Hematopoietic multipotent progenitor cell treated with erythropoietin and hydrocortisone succinate and interleukin-3 and kit ligand, for 8 days (in vitro differentiated cells): ENCODE measurements around the gene LCN10.
"Not testable (repeated sequence)": the region's sequence is repeated elsewhere in the genome, so short reads cannot be mapped to it uniquely, and the experiment has no call there.

Experiments
- DNase-seq: peaks from one replicate; pipeline ENCODE4 v3.0.0-alpha.2; 2015

Gene LCN10

DNA sequence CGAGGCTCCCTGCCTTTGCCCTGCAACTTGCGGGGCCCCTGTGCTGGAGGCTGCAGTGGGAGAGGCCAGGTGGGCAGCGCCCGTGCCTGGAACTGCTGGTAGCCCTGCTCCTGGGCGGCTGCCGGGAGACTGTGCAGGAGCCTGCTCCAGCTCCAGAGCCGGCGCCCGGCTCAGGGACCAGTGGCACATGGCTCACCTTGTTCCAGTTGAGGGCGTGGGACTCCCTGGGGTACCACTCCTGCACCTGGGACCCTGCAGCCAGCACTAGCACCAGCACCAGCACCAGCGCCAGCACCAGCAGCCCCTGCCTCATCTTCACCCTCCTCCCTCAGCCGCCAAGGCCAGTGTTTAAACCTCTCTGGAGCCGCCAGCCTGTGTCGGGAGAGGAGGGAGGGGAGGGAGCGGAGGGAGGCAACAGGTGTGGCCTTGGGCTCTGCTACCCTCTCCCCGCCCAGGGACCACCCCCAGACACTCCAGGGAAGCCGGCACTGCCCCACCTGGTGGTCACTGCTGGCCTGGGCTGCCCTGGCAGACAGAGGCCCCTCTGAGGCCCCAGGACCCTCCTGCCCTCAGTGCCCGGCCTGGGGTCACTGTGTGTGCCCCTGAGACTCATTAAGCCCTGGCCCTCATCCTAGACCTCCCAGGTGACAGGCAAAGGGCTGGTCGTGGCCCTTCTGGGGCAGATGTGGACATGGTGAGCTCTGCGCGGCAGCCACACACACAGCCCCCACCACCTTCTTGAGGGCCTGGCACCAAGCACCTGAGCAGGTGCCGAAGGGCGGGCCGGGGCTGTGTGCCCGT is at the start of gene LCN10:
Gene LCN10, minus strand, starts transcription at position 350 of the 801 bp plus-strand sequence. Its CDS starts 37 bp downstream, at position 313.
- no peak for DNase-seq

DNA sequence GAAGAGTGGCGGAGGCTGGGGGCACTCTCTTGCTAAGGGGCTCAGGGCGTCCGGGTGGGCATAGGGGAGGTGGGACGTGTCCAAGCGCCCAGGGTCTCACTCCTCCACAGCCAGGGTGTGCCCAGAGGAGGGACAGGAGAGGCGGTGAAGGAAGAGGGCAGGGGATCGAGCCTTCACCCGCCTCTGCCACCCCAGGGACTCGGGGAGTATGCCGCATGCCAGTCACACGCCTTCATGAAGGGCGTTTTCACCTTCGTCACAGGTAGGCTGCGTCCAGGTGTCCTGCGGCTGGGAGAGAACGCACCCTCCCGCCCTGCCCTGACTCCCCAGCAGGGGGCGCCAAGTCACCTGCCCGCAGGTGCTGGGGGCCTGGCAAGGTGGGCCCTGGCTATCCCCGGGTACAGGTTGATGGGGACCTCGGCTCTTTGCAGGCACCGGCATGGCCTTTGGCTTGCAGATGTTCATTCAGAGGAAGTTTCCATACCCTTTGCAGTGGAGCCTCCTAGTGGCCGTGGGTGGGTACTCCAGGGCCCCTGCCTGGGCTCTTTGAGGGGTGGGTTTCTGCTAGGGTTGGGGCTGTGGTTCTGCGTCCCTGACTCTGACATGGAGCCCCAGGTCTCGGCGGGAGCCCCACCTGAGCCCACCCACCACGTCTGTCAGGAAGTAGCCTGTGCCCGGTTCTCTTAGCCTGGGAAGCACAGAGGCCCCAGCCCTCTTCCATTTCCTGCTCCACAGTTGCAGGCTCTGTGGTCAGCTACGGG is 49.0 kb upstream of the LCN10 start:
- DNase-seq, result peak; percentile 69

DNA sequence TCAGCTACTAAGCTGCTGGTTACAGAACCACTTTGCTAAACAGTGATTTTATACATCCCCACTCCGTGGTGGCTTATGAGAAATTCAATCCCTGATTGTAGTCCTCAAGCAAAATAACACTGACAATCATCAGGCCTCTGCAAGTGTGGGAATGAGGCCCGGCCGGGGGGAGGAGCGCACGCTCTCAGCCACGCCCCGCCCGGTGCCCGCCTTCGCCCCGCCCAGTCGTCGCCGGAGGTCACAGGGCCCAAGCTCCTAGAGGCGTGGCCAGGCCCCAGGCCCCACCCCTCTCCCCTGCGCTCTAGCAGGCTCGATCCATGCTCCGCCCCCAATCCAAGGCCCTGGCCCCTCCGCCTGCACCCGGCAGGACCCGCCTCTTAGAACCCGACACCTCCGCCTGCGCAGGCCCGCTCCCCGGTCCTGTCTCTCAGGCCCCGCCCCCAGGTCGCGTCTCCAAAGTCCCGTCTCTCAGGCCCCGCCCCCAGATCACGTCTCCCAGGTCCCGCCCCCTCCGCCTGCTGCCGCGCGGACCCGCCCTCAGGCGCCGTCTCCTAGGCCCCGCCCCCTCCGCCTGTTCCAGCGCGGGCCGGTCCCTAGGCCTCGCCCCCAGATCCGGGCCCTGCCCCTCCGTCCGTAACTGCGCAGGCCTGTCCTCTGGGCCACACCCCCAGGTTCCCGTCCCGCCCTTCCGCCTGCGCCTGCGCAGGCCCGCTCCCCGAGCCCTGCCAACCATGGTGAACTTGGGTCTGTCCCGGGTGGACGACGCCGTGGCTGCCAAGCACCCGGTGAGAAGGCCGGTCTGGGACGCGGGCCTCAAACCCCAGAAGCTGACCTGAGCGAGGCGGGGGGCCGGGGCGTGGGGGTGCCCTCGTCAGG is 48.1 kb upstream of the LCN10 start, which contains the start of gene TMEM141:
Gene TMEM141, plus strand, starts transcription at position 705 of the 876 bp plus-strand sequence. Its CDS starts 27 bp downstream, at position 732.
- peak; percentile 99 for DNase-seq

DNA sequence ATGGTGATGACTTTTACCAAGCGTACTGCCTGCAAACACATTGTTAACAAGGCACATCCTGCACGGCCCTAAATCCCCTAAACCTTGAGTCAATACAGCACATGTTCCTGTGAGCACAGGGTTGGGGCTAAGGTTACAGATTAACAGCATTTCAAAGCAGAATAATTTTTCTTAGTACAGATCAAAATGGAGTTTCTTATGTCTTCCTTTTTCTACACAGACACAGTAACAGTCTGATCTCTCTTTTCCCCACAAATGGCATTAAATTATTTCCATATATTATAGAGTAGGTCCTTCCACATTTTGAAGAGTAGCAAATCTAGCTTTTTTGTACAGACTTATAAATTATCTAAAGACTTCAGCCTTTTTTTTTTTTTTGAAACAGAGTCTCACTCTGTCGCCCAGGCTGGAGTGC is 46.8 kb upstream of the LCN10 start:
- DNase-seq, result peak; percentile 46

DNA sequence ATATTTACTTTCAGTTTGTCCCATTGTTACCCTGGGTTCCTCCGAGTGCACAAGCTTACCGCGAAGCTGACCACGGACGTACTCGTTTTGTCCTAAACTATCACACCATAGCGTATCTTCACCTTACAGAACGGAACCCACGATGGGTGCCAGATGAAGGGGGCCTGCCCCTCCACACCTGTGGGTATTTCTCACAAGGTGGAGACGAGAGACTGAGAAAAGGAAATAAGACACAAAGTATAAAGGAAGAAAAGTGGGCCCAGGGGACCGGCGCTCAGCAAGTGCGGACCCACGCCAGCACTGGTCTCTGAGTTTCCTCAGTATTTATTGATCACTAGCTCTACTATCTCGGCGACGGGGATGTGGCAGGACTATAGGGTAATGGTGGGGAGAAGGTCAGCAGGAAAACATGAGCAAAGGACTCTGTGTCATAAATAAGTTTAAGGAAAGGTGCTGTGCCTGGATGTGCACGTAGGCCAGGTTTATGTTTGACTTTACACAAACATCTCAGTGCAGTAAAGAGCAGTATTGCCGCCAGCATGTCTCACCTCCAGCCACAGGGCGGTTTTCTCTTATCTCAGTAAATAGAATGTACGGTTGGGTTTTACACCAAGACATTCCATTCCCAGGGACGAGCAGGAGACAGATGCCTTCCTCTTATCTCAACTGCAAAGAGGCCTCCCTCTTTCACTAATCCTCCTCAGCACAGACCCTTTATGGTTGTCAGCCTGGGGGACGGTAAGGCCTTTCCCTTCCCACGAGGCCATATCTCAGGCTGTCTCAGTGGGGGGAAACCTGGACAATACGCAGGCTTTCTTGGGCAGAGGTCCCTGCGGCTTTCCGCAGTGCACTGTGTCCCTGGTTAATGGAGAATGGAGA is 46.1 kb upstream of the LCN10 start:
- DNase-seq, result peak; percentile 80

DNA sequence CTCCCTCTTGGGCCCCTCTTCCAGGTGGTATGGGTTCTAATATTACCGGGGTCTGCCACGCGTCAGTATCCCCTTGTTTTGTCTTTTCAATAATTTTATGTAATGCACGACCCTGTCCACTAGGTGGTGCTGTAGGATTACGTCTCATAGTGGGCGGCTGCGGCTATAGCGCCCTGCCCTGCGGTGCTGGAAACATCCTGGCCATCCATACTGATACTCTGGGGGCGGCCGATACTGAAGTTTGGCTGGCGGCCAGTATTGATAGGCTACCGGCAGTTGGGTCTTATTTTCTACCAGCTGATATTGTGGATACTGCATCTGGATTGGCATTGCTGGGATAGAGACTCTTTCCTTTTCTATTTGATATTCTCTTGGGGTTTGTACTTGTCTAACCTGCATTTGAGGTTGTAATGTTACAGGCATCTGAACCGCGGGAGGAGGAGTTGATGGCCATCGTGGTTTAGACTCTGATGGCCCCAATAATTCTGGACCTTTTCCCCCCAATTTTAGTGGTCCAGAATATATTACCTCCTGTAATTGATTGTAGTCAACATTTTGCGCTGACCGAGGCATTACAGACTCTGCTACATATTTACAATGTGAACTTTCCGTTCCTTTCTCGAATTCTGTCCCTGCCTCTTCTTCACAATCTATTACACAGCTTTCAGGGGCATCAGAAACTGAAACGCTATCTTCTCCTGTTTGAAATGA is 45.1 kb upstream of the LCN10 start:
- DNase-seq, result peak; percentile 92

DNA sequence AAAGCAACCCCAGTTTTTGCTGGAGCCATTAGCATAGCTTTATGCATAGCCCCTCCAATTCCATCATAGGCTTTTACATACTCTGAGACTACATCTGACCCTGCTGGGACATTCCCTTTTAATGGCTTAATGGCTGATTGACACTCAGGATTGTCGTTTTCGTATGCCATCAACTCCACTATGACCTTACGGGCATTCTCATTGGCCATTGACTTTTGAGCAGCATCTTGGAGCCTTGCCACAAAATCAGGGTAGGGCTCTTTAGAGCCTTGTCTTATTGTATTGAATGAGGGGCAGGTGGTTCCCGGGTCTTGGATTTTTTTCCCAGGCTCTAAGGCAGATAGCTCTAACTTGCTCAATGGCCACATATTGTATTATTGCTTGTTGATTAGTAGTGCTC is 44.2 kb upstream of the LCN10 start:
- not testable (repeated sequence) for DNase-seq

DNA sequence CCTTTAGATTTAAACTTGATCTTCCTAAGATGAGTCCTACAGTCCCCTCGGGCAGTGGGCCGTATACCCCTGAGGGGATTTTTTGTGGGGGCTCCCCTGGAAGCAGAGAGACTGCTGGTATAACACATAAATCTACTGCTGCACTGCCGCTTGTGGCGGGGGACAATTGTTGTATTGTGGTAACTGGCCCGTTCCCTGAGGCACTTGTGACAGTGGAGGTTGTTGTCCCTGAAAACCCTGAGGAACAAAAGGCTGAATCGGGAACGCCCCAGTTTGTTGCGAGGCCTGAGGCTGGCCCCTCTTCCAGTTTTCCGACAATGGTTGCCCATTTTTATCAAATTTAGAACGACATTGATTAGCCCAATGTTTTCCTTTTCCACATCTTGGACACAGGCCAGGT is 43.7 kb upstream of the LCN10 start:
- no peak for DNase-seq

DNA sequence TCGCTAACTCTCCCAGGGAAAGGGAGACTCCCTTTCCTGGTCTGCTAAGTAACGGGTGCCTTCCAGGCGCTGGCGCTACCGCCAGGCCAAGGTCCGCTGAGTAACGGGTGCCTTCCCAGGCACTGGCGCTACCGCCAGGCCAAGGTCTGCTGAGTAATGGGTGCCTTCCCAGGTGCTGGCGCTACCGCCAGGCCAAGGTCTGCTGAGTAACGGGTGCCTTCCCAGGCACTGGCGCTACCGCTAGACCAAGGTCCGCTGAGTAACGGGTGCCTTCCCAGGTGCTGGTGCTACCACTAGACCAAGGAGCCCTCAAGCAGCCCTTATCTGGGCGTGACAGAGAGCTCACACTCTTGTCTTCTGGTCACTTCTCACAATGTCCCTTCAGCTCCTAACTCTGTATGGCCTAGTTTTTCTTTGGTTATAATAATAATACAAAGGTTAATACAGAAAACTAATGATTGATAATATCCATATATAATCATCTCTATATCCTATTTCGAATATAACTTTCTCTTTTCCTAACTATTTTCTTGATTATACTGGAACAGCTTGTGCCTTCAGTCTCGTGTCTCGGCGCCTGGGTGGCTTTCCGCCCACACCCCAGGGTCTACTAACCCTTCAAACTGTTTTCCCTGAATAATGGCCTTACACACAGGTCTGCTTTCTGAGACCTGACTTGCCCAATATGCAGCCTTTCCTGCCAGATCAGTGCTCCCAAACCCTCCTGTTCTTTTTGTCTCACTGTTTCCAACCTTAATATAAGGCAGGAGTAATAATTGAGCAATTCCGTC is 43.0 kb upstream of the LCN10 start:
- peak; percentile 57 for DNase-seq

DNA sequence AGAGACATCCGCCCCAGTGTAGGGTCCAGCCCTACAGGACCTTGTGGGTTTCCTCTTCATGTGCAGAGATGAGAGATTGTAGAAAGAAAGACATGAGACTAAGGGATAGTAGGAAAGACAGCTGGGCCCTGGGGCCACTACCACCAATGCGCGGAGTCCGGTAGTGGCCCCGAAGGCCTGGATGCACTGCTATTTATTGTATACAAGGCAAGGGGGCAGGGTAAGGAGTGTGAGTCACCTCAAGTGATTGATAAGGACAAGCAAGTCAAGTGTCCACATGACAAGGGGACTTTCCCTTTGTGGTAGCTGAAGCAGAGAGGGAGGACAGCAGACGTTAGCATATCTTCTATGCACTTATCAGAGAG is 42.2 kb upstream of the LCN10 start:
- DNase-seq, result peak; percentile 91

DNA sequence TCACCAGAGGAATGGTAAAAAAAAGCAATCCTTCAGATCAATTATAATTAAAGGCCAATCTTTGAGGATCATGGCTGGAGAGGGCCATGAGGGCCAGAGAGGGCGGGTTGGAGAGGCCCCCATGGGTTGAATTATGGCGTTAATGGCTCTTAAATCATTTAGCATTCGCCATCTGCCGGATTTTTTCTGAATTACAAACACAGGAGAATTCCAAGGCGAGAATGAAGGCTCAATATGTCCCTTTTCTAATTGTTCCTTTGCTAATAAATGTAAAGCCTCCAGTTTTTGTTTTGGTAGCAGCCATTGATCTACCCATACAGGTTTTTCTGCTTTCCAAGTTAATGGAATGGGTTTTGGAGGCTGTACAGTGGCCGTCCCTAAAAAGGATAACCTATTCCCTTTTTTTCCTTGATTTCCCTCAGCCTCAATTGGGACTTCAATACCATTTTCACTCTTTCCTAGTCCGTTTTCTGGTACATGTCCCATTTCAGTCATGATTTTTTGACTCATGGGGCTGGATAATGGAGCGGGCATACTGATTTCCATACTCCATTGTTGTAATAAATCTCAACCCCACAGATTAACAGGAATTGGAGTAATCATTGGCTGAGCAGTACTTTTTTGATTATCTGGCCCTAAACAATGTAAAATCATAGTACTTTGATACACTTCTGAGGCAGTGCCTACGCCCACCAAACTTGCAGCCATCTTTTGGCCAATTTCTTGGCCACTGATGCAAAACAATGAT is 41.7 kb upstream of the LCN10 start:
- peak; percentile 75 for DNase-seq

DNA sequence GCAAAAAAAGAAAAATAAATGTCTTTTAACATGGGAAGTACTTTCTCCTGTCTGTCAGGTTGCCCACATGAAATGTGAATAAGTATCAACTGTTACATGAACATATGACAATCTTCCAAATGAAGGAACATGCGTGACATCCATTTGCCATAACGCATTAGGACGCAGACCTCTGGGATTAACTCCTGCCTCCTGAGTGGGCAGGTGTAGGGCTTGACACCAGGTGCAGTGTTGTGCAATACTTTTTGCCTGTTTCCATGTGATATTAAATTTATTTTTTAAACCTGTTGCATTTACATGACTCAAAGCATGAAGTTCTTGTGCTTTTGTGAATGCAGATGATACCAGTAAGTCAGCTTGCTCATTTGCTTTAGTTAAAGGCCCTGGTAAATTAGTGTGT is 39.7 kb upstream of the LCN10 start:
- DNase-seq, result no peak

DNA sequence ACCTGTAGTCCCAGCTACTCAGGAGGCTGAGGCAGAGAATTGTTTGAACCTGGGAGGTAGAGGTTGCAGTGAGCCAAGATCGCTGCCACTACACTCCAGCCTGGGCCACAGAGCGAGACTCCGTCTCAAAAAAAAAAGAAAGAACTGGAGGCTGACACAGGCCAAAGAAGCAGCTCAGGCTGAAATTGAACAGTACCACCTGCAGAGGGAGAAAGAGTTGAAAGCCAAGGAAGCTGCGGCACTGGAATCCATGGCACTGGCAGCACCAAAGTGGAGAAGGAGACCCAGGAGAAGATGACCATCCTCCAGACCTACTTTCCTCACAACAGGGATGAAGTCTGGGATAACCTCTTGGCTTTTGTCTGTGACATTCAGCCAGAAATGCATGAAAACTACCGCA is 37.1 kb upstream of the LCN10 start:
- DNase-seq, result no peak

DNA sequence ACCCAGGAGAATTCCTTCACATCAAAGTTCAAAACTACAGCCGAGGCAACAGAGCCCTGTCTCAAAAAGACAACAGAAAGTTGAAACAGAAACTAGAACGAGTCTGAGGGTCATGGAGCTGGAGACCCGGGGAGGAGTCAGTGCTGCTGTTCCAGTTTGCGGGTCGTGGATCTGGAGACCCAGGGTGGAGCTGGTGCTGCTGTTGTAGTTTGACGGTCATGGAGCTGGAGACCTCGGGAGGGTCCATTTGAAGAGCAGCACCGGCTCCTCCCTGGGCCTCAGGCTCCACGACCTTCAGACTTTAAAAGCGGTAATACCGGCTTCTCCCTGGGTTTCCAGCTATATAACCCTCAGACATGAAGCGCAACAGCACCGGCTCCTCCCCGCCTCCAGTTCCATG is 34.6 kb upstream of the LCN10 start:
- no peak for DNase-seq

DNA sequence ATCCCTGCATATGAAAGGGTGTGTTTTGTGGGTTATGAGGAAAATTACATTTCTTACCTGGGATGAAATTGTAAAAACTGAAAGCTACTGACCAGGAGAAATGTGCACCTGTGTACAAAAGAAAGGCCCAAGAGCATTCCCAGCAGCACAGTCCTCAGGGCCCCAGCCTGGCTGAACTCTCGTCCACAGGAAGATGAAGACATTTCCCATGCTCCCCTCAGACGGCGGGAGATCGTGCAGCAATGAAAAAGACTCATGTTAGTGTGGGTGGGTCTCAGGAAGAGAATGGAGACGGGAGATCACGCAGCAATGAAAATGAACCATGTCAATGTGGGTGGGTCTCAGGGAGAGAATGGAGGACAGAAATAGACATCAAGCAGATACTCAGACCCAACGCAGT is 34.2 kb upstream of the LCN10 start:
- DNase-seq, result no peak

DNA sequence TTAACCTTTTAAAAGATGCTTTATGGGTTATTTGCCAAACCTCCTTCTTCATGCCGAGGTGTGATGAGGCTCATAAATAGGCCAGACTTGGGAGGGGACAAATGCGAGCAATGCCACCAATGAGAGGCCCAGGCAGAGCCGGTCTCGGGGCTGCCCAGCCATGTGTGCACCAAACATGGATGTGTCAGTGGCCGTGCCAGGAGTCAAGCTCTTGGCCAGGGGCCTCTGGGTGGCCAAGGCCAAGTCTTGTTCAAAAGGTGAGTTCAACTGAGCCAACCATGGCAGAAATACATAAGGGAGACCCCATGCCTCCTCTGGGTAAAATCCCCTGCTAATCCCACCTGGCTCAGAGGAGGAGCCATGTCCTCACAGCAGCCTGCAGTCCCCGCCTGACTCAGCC is 32.5 kb upstream of the LCN10 start:
- no peak for DNase-seq

DNA sequence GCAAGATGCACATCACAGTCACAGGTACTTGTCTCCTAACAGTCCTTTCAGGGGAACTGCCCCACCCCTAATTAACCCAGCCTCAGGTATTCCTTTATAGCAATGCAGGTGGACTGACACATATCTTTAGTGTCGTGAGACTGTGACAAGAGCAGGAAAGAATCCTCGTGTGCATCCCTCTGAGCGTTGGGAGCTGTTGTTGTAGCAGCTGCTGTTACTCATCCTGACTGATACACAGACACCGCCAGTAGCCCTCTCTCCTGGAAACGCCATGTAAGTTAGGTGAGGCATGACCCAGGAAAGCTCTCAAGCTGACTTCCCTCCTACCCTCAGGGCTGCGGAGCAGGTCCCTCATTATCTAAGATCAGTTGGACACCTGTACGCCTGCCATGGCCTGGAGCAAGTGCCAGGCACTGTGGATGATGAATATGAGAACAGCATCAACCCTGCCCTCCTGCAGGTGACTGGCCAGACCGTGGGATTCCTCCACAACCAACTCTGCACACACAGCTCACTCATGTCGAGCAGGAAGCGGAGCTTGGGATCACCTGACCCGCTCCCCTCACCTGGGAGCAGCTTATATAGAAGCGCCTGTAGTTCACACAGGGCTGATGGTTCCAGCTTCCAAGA is 31.8 kb upstream of the LCN10 start:
- DNase-seq, result no peak

DNA sequence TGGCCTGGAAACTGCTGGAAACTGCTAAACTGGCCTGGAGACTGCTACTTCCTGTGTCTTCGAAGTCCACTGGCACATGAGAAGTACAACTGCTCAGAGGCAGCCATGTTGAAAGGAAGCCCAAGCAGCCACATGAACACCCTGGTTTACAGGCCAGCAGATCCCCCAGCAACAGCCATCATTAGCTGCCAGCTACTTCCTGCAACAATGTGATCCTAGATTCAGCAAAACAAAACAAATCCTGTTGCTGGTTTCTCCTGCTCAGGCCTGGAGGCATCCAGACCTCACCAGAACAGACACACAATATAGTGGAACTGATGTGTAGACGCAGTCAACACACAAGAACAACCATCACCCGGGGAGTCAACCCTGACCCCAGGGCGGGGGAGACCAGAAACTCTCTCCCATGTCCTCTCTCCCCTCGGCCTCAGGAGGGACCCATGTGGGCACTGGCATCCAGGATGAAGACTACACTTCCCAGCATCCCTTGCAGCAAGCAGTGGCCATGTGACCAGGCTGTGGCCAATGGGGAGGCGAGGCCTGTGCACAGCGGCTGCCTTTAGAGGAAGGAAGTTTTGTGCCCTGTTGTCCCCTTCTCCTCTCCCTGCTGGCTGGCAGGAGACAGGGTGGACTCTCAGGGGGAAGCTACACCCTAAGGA is 30.8 kb upstream of the LCN10 start:
- peak; percentile 70 for DNase-seq

DNA sequence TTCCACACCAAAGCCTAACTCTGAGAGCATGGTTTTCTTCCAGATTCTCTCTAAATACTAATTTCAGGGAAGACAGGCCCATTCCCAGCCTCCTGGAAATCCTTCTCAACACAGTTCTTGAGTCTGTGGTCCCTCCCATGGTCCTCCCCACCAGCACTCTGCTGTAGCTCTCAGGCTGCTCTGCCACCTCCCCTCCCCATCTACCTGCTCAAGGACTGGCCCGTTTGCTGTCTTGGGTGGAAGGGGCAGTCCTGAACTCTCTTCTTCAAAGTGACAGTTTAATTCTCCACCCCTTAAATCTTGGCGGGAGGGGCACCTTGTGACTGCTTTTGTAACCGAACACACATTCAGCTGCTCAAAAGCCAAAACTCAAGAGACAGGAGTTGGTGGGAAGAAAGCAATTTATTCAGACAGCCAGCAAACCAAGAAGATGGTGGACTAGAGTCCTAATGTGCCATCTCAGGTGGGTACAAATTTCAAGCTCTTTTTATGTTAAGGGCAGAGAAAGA is 29.2 kb upstream of the LCN10 start:
- DNase-seq, result peak; percentile 71
